ENCODE results near the gene KCNH8. TPM values are rescaled to one million over a fixed set of nuclear protein-coding genes. Genes with fewer than 3 reads are reported as not detected.

The KCNH8 gene
- total RNA-seq, 1 donor = not detected

GRCh38 chr3:19146685-19147650 is 1.3 kb upstream of the KCNH8 start:
- peak; percentile 13 for DNase-seq (ENCODE audit: low read depth)
- TF ChIP-seq CTCF (IDR thresholded peaks at IDR 0.05; ENCODE audit: insufficient read depth, low read depth, low read length) = peak; percentile 34
- peak overlapping the region; percentile 61 for H3K4me3 ChIP-seq (ENCODE audit: low read depth, low read length)

GRCh38 chr3:19148768-19149091 is 420 bp downstream of the KCNH8 start:
- no peak overlapping the region for H3K4me3 ChIP-seq (ENCODE audit: low read depth, low read length)
- no peak for TF ChIP-seq CTCF (IDR thresholded peaks at IDR 0.05; ENCODE audit: insufficient read depth, low read depth, low read length)
- DNase-seq (ENCODE audit: low read depth) = no peak

GRCh38 chr3:19149368-19149767 is 1.1 kb downstream of the KCNH8 start:
- no peak overlapping the region for H3K4me3 ChIP-seq (ENCODE audit: low read depth, low read length)
- no peak for TF ChIP-seq CTCF (IDR thresholded peaks at IDR 0.05; ENCODE audit: insufficient read depth, low read depth, low read length)
- peak; percentile 6 for DNase-seq (ENCODE audit: low read depth)

- TF ChIP-seq CTCF (IDR thresholded peaks at IDR 0.05; ENCODE audit: insufficient read depth, low read depth, low read length) = no peak
- no peak overlapping the region for H3K4me3 ChIP-seq (ENCODE audit: low read depth, low read length)
- no peak for DNase-seq (ENCODE audit: low read depth)
Observed at GRCh38 chr3:19151171-19151570, 2.9 kb downstream of the KCNH8 start.

- DNase-seq (ENCODE audit: low read depth) = no peak
- no peak for TF ChIP-seq CTCF (IDR thresholded peaks at IDR 0.05; ENCODE audit: insufficient read depth, low read depth, low read length)
- H3K4me3 ChIP-seq (ENCODE audit: low read depth, low read length) = no peak overlapping the region
Observed at GRCh38 chr3:19154693-19155250, 6.5 kb downstream of the KCNH8 start.

- no peak overlapping the region for H3K4me3 ChIP-seq (ENCODE audit: low read depth, low read length)
- no peak for TF ChIP-seq CTCF (IDR thresholded peaks at IDR 0.05; ENCODE audit: insufficient read depth, low read depth, low read length)
- DNase-seq (ENCODE audit: low read depth) = no peak
Observed at GRCh38 chr3:19155375-19155774, 7.1 kb downstream of the KCNH8 start.

Measured in fibroblast of villous mesenchyme (primary cell).